Stimulated activated CD4-positive, alpha-beta T cell treated with anti-CD3 and anti-CD28 coated beads, Interleukin-1b, Interleukin-23, amount 100 ng/mL, for 1 hour (primary cell): ENCODE data around the gene TBC1D10A.
"Not testable (repeated sequence)": the region's sequence is repeated elsewhere in the genome, so short reads cannot be mapped to it uniquely, and the experiment has no call there.

ENCODE experiments used
- DNase-seq, 2 donors: peaks; one replicate each; pipeline ENCODE4 v3.0.0-alpha.2; 2020; ENCODE audit warnings: low read depth in 2 of 2

The TBC1D10A gene

GRCh38 chr22:30347255-30347892 is 20.6 kb upstream of the TBC1D10A start:
- DNase-seq, result no peak

GRCh38 chr22:30344447-30345200 is 17.9 kb upstream of the TBC1D10A start:
- no peak for DNase-seq

- no peak for DNase-seq
These were observed 14.4 kb upstream of the TBC1D10A start for GRCh38 chr22:30340911-30341685.

- DNase-seq, result no peak
These were observed 12.1 kb upstream of the TBC1D10A start for GRCh38 chr22:30338802-30339201.

- not testable (repeated sequence) for DNase-seq
These were observed 11.6 kb upstream of the TBC1D10A start for GRCh38 chr22:30338341-30338740.

- no peak for DNase-seq
These were observed 10.7 kb upstream of the TBC1D10A start for GRCh38 chr22:30337461-30337778.

GRCh38 chr22:30336752-30337460 is 10.2 kb upstream of the TBC1D10A start:
- no peak for DNase-seq

GRCh38 chr22:30335236-30335635 is 8.5 kb upstream of the TBC1D10A start:
- DNase-seq, result no peak

GRCh38 chr22:30334646-30335045 is 7.9 kb upstream of the TBC1D10A start:
- no peak for DNase-seq

- no peak for DNase-seq
These were observed 7.0 kb upstream of the TBC1D10A start for GRCh38 chr22:30333707-30334087.

- DNase-seq, result no peak
These were observed 6.4 kb upstream of the TBC1D10A start for GRCh38 chr22:30332994-30333706.

GRCh38 chr22:30332551-30332950 is 5.8 kb upstream of the TBC1D10A start:
- DNase-seq, result no peak

GRCh38 chr22:30328466-30329049 is 1.8 kb upstream of the TBC1D10A start:
- DNase-seq, result no peak

GRCh38 chr22:30327864-30328345 is 1.2 kb upstream of the TBC1D10A start:
- no peak for DNase-seq

- no peak for DNase-seq
These were observed 461 bp downstream of the TBC1D10A start for GRCh38 chr22:30326255-30326705.

- no peak for DNase-seq
These were observed 952 bp downstream of the TBC1D10A start for GRCh38 chr22:30325724-30326254.

- no peak for DNase-seq
These were observed 1.5 kb downstream of the TBC1D10A start for GRCh38 chr22:30325065-30325720.

GRCh38 chr22:30324014-30324730 is 2.6 kb downstream of the TBC1D10A start:
- DNase-seq, result no peak

GRCh38 chr22:30323246-30323645 is 3.5 kb downstream of the TBC1D10A start:
- DNase-seq, result no peak
